NT2/D1 (cell line): ENCODE data around the gene CBLB.

Source experiments
- SUZ12 ChIP-seq: IDR thresholded peaks from 2 replicates; pipeline ENCODE4 v1.6.1; 2011; ENCODE audit not compliant: insufficient read length, insufficient read depth; ENCODE audit errors: extremely low read depth
- ZNF274 ChIP-seq: IDR thresholded peaks from 2 replicates; pipeline ENCODE4 v1.6.1; 2011; ENCODE audit warnings: mild to moderate bottlenecking, low read depth, low read length

GRCh38 chr3:105856605-105857004 is 12.2 kb downstream of the CBLB start:
- TF ChIP-seq SUZ12 (no peak), ZNF274 (no peak)
